Measurements from ENCODE around the gene USP25. TPM values are rescaled to one million over a fixed set of nuclear protein-coding genes. Genes with fewer than 3 reads are reported as not detected.
A peak's percentile ranks its signal among the peaks of the same experiment; 100 is the strongest.

Gene USP25
- total and polyA plus RNA-seq, 2 experiments from 2014 or later, result 23.5 to 39.0 TPM

DNA sequence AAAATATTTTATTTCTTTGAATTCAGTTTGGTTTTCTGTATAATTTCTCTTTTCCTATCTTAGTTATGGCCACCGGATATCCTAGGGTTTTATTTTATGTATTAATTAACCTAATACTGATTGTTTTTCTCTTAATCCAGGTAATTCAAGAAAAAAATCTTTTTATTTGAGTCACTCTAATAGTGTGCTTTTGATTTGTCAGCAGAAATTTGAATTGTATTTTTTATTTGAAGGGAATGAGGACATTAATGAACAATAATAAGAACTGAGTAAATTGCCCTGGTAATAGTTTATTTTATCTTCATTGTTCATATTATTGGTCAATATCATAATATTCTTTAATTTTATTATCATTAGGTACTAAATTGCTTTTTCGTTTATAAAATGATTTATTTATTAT lies 120.1 kb downstream of the USP25 start:
- Histone ChIP-seq H3K9me3 (ENCODE audit: low read depth) (no peaks in the 10 kb centered on the region), H3K27me3 (no peaks in the 10 kb centered on the region), H3K4me1 (ENCODE audit: low read depth) (no peaks in the 10 kb centered on the region), H3K27ac (no peak overlapping the region), H3K4me3 (no peak overlapping the region), H3K36me3 (peaks cover 3% of the 10 kb centered on the region)
- DNase-seq (ENCODE audit: low read depth in 1 of 2, low spot score in 1 of 2), result no peak
- TF ChIP-seq, protein P1, sequence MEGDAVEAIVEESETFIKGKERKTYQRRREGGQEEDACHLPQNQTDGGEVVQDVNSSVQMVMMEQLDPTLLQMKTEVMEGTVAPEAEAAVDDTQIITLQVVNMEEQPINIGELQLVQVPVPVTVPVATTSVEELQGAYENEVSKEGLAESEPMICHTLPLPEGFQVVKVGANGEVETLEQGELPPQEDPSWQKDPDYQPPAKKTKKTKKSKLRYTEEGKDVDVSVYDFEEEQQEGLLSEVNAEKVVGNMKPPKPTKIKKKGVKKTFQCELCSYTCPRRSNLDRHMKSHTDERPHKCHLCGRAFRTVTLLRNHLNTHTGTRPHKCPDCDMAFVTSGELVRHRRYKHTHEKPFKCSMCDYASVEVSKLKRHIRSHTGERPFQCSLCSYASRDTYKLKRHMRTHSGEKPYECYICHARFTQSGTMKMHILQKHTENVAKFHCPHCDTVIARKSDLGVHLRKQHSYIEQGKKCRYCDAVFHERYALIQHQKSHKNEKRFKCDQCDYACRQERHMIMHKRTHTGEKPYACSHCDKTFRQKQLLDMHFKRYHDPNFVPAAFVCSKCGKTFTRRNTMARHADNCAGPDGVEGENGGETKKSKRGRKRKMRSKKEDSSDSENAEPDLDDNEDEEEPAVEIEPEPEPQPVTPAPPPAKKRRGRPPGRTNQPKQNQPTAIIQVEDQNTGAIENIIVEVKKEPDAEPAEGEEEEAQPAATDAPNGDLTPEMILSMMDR (IDR thresholded peaks at IDR 0.05; ENCODE audit: low read depth, low read length), result no peak

- Histone ChIP-seq H3K9me3 (ENCODE audit: low read depth) (no peaks in the 10 kb centered on the region), H3K4me1 (ENCODE audit: low read depth) (no peaks in the 10 kb centered on the region), H3K4me3 (no peak overlapping the region), H3K27me3 (no peaks in the 10 kb centered on the region), H3K27ac (no peak overlapping the region), H3K36me3 (peaks cover 3% of the 10 kb centered on the region)
- TF ChIP-seq, protein P1 (IDR thresholded peaks at IDR 0.05; ENCODE audit: low read depth, low read length), result no peak
- peak in 1 of 2 donors; percentile 64 for DNase-seq (ENCODE audit: low read depth in 1 of 2, low spot score in 1 of 2)
Measured at GRCh38 chr21:15850645-15851044, 120.9 kb downstream of the USP25 start.

DNA sequence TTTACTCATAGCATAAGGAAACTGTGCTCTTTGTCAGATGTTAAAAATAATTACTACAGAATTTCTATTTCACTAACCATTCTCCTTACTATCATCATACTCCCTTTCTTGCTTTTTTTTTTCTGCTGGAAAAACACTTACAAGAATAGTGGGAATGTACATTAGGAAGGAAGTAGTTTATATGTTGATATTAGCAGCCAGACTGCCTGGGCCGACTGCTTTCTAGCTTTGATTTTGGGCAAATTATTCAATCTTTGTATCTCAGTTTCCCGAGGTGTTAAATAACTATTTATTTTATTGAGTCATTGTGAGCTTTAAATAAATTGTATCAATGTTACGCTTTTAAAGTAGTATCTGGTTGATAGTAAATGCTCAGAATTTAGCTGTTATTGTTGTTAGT lies 122.4 kb downstream of the USP25 start:
- Histone ChIP-seq H3K36me3 (no peaks in the 10 kb centered on the region), H3K9me3 (ENCODE audit: low read depth) (no peaks in the 10 kb centered on the region), H3K27me3 (no peaks in the 10 kb centered on the region), H3K4me1 (ENCODE audit: low read depth) (no peaks in the 10 kb centered on the region), H3K27ac (no peak overlapping the region), H3K4me3 (no peak overlapping the region)
- TF ChIP-seq, protein P1 (IDR thresholded peaks at IDR 0.05; ENCODE audit: low read depth, low read length), result no peak
- DNase-seq (ENCODE audit: low read depth in 1 of 2, low spot score in 1 of 2), result no peak

DNA sequence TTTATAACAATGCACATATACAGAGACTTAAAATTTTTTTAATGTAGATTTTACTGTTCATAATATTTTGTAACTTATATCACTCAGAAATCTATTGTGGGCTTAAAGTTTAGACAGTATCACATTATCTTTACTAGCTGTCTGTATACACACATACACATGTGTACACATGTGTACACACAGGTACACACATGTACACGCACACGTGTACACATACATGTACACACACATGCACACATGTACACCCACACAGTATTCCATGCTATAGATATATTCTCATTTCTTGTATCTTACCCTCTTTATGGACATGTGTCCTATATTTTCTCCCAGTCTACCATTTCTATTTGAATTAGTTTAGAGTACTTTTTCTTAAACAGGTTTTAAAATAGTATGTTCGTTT lies 123.3 kb downstream of the USP25 start:
- no peak overlapping the region for H3K27ac ChIP-seq
- H3K27me3 ChIP-seq, result no peaks in the 10 kb centered on the region

DNA sequence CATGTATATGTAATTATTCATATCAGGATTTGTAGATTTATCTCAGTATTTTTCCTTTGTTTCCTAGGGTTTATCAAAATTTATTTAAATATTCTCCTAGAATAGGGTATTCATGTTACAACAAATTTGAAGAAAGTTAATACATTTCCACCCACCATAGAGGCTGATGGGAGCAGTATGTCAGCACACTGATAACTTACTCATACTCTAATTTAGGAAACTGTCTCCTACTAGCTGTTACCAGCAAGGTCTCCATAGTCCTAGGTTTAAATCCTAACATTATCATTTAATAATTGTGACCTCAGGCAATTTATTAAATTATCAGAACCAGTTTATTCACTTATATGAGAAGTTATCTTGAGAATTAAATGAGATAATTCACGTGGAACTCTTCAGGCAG lies 127.0 kb downstream of the USP25 start:
- Histone ChIP-seq H3K36me3 (no peaks in the 10 kb centered on the region), H3K4me3 (no peak overlapping the region), H3K4me1 (ENCODE audit: low read depth) (no peaks in the 10 kb centered on the region), H3K9me3 (ENCODE audit: low read depth) (no peaks in the 10 kb centered on the region), H3K27me3 (no peaks in the 10 kb centered on the region), H3K27ac (no peak overlapping the region)
- no peak for DNase-seq (ENCODE audit: low read depth in 1 of 2, low spot score in 1 of 2)
- TF ChIP-seq, protein P1 (IDR thresholded peaks at IDR 0.05; ENCODE audit: low read depth, low read length), result no peak

More for the DNA sequence above, 123.3 kb downstream of the USP25 start:
- DNase-seq (ENCODE audit: low read depth in 1 of 2, low spot score in 1 of 2), result no peak
- Histone ChIP-seq H3K4me1 (ENCODE audit: low read depth) (no peaks in the 10 kb centered on the region), H3K4me3 (no peak overlapping the region), H3K9me3 (ENCODE audit: low read depth) (no peaks in the 10 kb centered on the region), H3K36me3 (no peaks in the 10 kb centered on the region)
- TF ChIP-seq, protein P1 (IDR thresholded peaks at IDR 0.05; ENCODE audit: low read depth, low read length), result no peak

- TF ChIP-seq, protein P1 (IDR thresholded peaks at IDR 0.05; ENCODE audit: low read depth, low read length), result no peak
- Histone ChIP-seq H3K27me3 (no peaks in the 10 kb centered on the region), H3K27ac (no peak overlapping the region), H3K4me1 (ENCODE audit: low read depth) (no peaks in the 10 kb centered on the region), H3K4me3 (no peak overlapping the region), H3K9me3 (ENCODE audit: low read depth) (no peaks in the 10 kb centered on the region), H3K36me3 (no peaks in the 10 kb centered on the region)
- no peak for DNase-seq (ENCODE audit: low read depth in 1 of 2, low spot score in 1 of 2)
Measured at GRCh38 chr21:15857740-15858139, 128.0 kb downstream of the USP25 start.
